Stimulated activated CD8-positive, alpha-beta memory T cell treated with anti-CD3 and anti-CD28 coated beads, Interleukin-15, amount 100 ng/mL, for 4 hours (primary cell): ENCODE results near the gene ULBP3.
A peak's percentile ranks its signal among the peaks of the same experiment; 100 is the strongest.

ENCODE experiments used
- DNase-seq, 2 donors: peaks; one replicate each; pipeline ENCODE4 v3.0.0-alpha.2; 2020; ENCODE audit warnings: low read depth in 2 of 2

ULBP3 gene

GRCh38 chr6:150068720-150069648, at the start of gene ULBP3:
ULBP3 (minus strand) TSS chr6:150069121; CDS start chr6:150069066, 55 bp downstream.
- peak; percentile 35 to 44 for DNase-seq

- no peak for DNase-seq
These were observed 49.7 kb upstream of the ULBP3 start for GRCh38 chr6:150118627-150119026.

- no peak for DNase-seq
These were observed 49.3 kb upstream of the ULBP3 start for GRCh38 chr6:150118203-150118602.

- DNase-seq, result no peak
These were observed 47.4 kb upstream of the ULBP3 start for GRCh38 chr6:150116200-150116800.

GRCh38 chr6:150115769-150116168, 46.8 kb upstream of the ULBP3 start:
- no peak for DNase-seq

GRCh38 chr6:150112233-150112632, 43.3 kb upstream of the ULBP3 start:
- DNase-seq, result no peak

- DNase-seq, result no peak
These were observed 33.9 kb upstream of the ULBP3 start for GRCh38 chr6:150102750-150103270.

GRCh38 chr6:150100745-150101144, 31.8 kb upstream of the ULBP3 start:
- DNase-seq, result no peak

GRCh38 chr6:150099953-150100352, 31.0 kb upstream of the ULBP3 start:
- no peak for DNase-seq

GRCh38 chr6:150099546-150099945, 30.6 kb upstream of the ULBP3 start:
- no peak for DNase-seq

GRCh38 chr6:150098155-150098554, 29.2 kb upstream of the ULBP3 start:
- DNase-seq, result no peak

GRCh38 chr6:150093397-150093796, 24.5 kb upstream of the ULBP3 start:
- no peak for DNase-seq

- no peak for DNase-seq
These were observed 22.6 kb upstream of the ULBP3 start for GRCh38 chr6:150091476-150091875.

- no peak for DNase-seq
These were observed 21.4 kb upstream of the ULBP3 start for GRCh38 chr6:150090328-150090727.

- no peak for DNase-seq
These were observed 19.7 kb upstream of the ULBP3 start for GRCh38 chr6:150088481-150089154.

- no peak for DNase-seq
These were observed 18.4 kb upstream of the ULBP3 start for GRCh38 chr6:150087336-150087735.

GRCh38 chr6:150086026-150086425, 17.1 kb upstream of the ULBP3 start:
- DNase-seq, result no peak

- DNase-seq, result no peak
These were observed 15.5 kb upstream of the ULBP3 start for GRCh38 chr6:150084426-150084825.

- DNase-seq, result no peak
These were observed 14.9 kb upstream of the ULBP3 start for GRCh38 chr6:150083839-150084238.

- no peak for DNase-seq
These were observed 12.8 kb upstream of the ULBP3 start for GRCh38 chr6:150081702-150082101.

GRCh38 chr6:150079604-150080003, 10.7 kb upstream of the ULBP3 start:
- DNase-seq, result no peak

GRCh38 chr6:150078788-150079187, 9.9 kb upstream of the ULBP3 start:
- DNase-seq, result no peak
